SK-N-SH treated with all-trans-retinoic acid at 6 μM for 48 hours (cell line): ENCODE measurements around the gene TYW5.

Experiments used
- ARNTL ChIP-seq: fragments of 450-650 bp; formaldehyde crosslinking; IDR thresholded peaks from 2 replicates; pipeline ENCODE4 v1.5.0; 2020; ENCODE audit warnings: low read depth, mild to moderate bottlenecking, moderate library complexity, borderline replicate concordance
- BACH2 ChIP-seq: fragments of 250-450 bp; sonication (Bioruptor Pico); IDR thresholded peaks from 2 replicates; pipeline ENCODE4 v1.9.0; 2021; ENCODE audit warnings: mild to moderate bottlenecking, borderline replicate concordance
- CREB5 ChIP-seq: fragments of 250-450 bp; sonication (Bioruptor Pico); IDR thresholded peaks from 2 replicates; pipeline ENCODE4 v1.5.1; 2020; ENCODE audit warnings: low read depth, mild to moderate bottlenecking, moderate library complexity
- ESRRG ChIP-seq: fragments of 250-450 bp; sonication (Bioruptor Pico); IDR thresholded peaks from 2 replicates; pipeline ENCODE4 v1.6.1; 2021; ENCODE audit warnings: mild to moderate bottlenecking
- GLIS3 ChIP-seq: fragments of 250-450 bp; sonication (Bioruptor Pico); IDR thresholded peaks from 2 replicates; pipeline ENCODE4 v1.5.0; 2020; ENCODE audit warnings: mild to moderate bottlenecking, moderate library complexity
- PATZ1 ChIP-seq: fragments of 250-450 bp; sonication (Bioruptor Pico); IDR thresholded peaks from 2 replicates; pipeline ENCODE4 v1.8.0; 2020; ENCODE audit warnings: mild to moderate bottlenecking, moderate library complexity, borderline replicate concordance
- PPARA ChIP-seq: fragments of 250-450 bp; sonication (Bioruptor Pico); IDR thresholded peaks from 2 replicates; pipeline ENCODE4 v1.5.0; 2020; ENCODE audit warnings: mild to moderate bottlenecking, borderline replicate concordance
- SNAI2 ChIP-seq: fragments of 250-450 bp; sonication (Bioruptor Pico); IDR thresholded peaks from 2 replicates; pipeline ENCODE4 v1.5.0; 2020; ENCODE audit warnings: mild to moderate bottlenecking, moderate library complexity
- TOX ChIP-seq: fragments of 250-450 bp; sonication (Bioruptor Pico); IDR thresholded peaks from 2 replicates; pipeline ENCODE4 v1.8.0; 2021; ENCODE audit warnings: mild to moderate bottlenecking, moderate library complexity, borderline replicate concordance
- ZNF565 ChIP-seq: fragments of 450-650 bp; formaldehyde crosslinking; conservative IDR thresholded peaks from 2 replicates; pipeline ENCODE4 v1.5.0; 2020; ENCODE audit warnings: low read depth, mild to moderate bottlenecking, moderate library complexity
- ZNF8 ChIP-seq: fragments of 450-650 bp; formaldehyde crosslinking; IDR thresholded peaks from 2 replicates; pipeline ENCODE4 v1.5.0; 2020; ENCODE audit warnings: mild to moderate bottlenecking, moderate library complexity

- no peak for TF ChIP-seq ZNF8 (CRISPR knock-in tag)
- TF ChIP-seq ESRRG (CRISPR knock-in tag) = no peak
- no peak for TF ChIP-seq PATZ1
- TF ChIP-seq GLIS3 (CRISPR knock-in tag) = no peak
- TF ChIP-seq ARNTL (CRISPR knock-in tag) = no peak
- no peak for TF ChIP-seq SNAI2 (CRISPR knock-in tag)
- no peak for TF ChIP-seq CREB5 (CRISPR knock-in tag)
- no peak for TF ChIP-seq ZNF565 (CRISPR knock-in tag)
- TF ChIP-seq BACH2 (CRISPR knock-in tag) = no peak
- no peak for TF ChIP-seq PPARA
- no peak for TF ChIP-seq TOX (CRISPR knock-in tag)
Measured at GRCh38 chr2:199951023-199951422, 4.3 kb downstream of the TYW5 start.
